ENCODE results near the gene SGK2. TPM values are rescaled to one million over a fixed set of nuclear protein-coding genes. Genes with fewer than 3 reads are reported as not detected.

SGK2 gene
- total RNA-seq, 1 experiment from 2014 or later: 0.13 TPM

- H3K9me3 ChIP-seq (ENCODE audit: low read depth, low read length, poor library complexity, severe bottlenecking): no peaks in the 10 kb centered on the region
- BruUV-seq (replicated peaks): no TSS peak
- intact Hi-C loops (cut with micrococcal nuclease; ENCODE audit: unreplicated experiment): no loop called here
- peak; percentile 98 for DNase-seq (ENCODE audit: low spot score)
- H3K4me1 ChIP-seq (ENCODE audit: insufficient read depth, low read length, poor library complexity, severe bottlenecking): no peaks in the 10 kb centered on the region
- H3K4me3 ChIP-seq (ENCODE audit: low read depth, low read length, poor library complexity, severe bottlenecking): peak overlapping the region; percentile 63
- POLR2A ChIA-PET (ENCODE audit: low non-redundant PET): no interaction called here
- TF ChIP-seq EZH2 (IDR thresholded peaks at IDR 0.05; ENCODE audit: borderline replicate concordance, low read depth, low read length, poor library complexity, severe bottlenecking) (no peak), CTCF (conservative IDR thresholded peaks at IDR 0.05; ENCODE audit: low read depth, low read length) (no peak)
- H3K27ac ChIP-seq (ENCODE audit: low read depth, low read length, poor library complexity, severe bottlenecking): peak overlapping the region; percentile 55
- no peaks in the 10 kb centered on the region for H3K27me3 ChIP-seq (replicated peaks; ENCODE audit: insufficient read depth, low read depth, low read length, poor library complexity)
- H3K36me3 ChIP-seq (ENCODE audit: insufficient read depth, low read length, poor library complexity, severe bottlenecking): no peaks in the 10 kb centered on the region
- CTCF ChIA-PET: no interaction called here
Observed at GRCh38 chr20:43513931-43514647, 44.7 kb upstream of the SGK2 start.

- no peaks in the 10 kb centered on the region for H3K4me1 ChIP-seq (ENCODE audit: insufficient read depth, low read length, poor library complexity, severe bottlenecking)
- peak overlapping the region; percentile 55 for H3K27ac ChIP-seq (ENCODE audit: low read depth, low read length, poor library complexity, severe bottlenecking)
- no peak for TF ChIP-seq CTCF (conservative IDR thresholded peaks at IDR 0.05; ENCODE audit: low read depth, low read length)
- no peak for TF ChIP-seq EZH2 (IDR thresholded peaks at IDR 0.05; ENCODE audit: borderline replicate concordance, low read depth, low read length, poor library complexity, severe bottlenecking)
- no peaks in the 10 kb centered on the region for H3K27me3 ChIP-seq (replicated peaks; ENCODE audit: insufficient read depth, low read depth, low read length, poor library complexity)
- BruUV-seq (replicated peaks): no TSS peak
- CTCF ChIA-PET: no interaction called here
- POLR2A ChIA-PET (ENCODE audit: low non-redundant PET): no interaction called here
- H3K4me3 ChIP-seq (ENCODE audit: low read depth, low read length, poor library complexity, severe bottlenecking): peak overlapping the region; percentile 63
- no peak for DNase-seq (ENCODE audit: low spot score)
- no peaks in the 10 kb centered on the region for H3K36me3 ChIP-seq (ENCODE audit: insufficient read depth, low read length, poor library complexity, severe bottlenecking)
- H3K9me3 ChIP-seq (ENCODE audit: low read depth, low read length, poor library complexity, severe bottlenecking): no peaks in the 10 kb centered on the region
- intact Hi-C loops (cut with micrococcal nuclease; ENCODE audit: unreplicated experiment): no loop called here
Observed at GRCh38 chr20:43514648-43514999, 44.2 kb upstream of the SGK2 start.

DNA sequence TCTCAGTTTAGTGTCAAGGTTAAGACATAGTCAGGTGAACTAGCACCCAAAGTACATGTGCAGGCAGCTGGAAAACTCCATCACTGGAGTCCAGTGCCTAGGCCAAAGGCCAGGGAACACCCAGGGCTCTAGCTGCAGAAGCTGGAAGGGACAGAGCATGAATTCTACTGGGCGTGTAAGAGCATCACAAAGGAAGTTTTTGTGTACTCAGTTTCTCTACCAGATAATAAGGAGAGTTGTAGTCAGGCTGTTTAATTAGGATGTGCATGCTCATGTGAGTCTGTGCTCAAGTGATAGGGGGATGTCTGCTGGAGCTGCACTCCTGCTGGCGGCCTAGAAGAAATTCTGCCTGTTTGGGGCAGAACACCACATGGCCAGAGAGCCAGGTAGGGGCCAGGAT is 43.2 kb upstream of the SGK2 start:
- H3K36me3 ChIP-seq (ENCODE audit: insufficient read depth, low read length, poor library complexity, severe bottlenecking): no peaks in the 10 kb centered on the region
- ChIA-PET CTCF (no interaction called here), POLR2A (ENCODE audit: low non-redundant PET) (no interaction called here)
- intact Hi-C loops (cut with micrococcal nuclease; ENCODE audit: unreplicated experiment): no loop called here
- H3K4me3 ChIP-seq (ENCODE audit: low read depth, low read length, poor library complexity, severe bottlenecking): peak overlapping the region; percentile 63
- TF ChIP-seq EZH2 (IDR thresholded peaks at IDR 0.05; ENCODE audit: borderline replicate concordance, low read depth, low read length, poor library complexity, severe bottlenecking) (no peak), CTCF (conservative IDR thresholded peaks at IDR 0.05; ENCODE audit: low read depth, low read length) (no peak)
- no peaks in the 10 kb centered on the region for H3K27me3 ChIP-seq (replicated peaks; ENCODE audit: insufficient read depth, low read depth, low read length, poor library complexity)
- no peaks in the 10 kb centered on the region for H3K9me3 ChIP-seq (ENCODE audit: low read depth, low read length, poor library complexity, severe bottlenecking)
- no peak for DNase-seq (ENCODE audit: low spot score)
- H3K27ac ChIP-seq (ENCODE audit: low read depth, low read length, poor library complexity, severe bottlenecking): no peak overlapping the region
- BruUV-seq (replicated peaks): no TSS peak
- no peaks in the 10 kb centered on the region for H3K4me1 ChIP-seq (ENCODE audit: insufficient read depth, low read length, poor library complexity, severe bottlenecking)
